Endothelial cell of umbilical vein (primary cell): Measurements from ENCODE around the gene CDK7. TPM values are rescaled to one million over a fixed set of nuclear protein-coding genes. Genes with fewer than 3 reads are reported as not detected.

Experiments used
- BruUV-seq: library from RNA; stranded (reverse); fragments of 400-500 nt; replicated peaks from 2 replicates; lab custom pipeline; 2021; lab: Mats Ljungman, UMichigan
- CTCF ChIA-PET: fragments of 300-600, 350-600 bp; sonication (Branson Sonifier 250); formaldehyde crosslinking; loops from one replicate; lab custom pipeline; 2021; ENCODE audit warnings: antibody characterized with exemption, inconsistent platforms; lab: Charles Lee
- POLR2A ChIA-PET: fragments of 300-600, 350-600 bp; sonication (Branson Sonifier 250); formaldehyde crosslinking; loops from one replicate; lab custom pipeline; 2021; ENCODE audit warnings: antibody characterized with exemption, inconsistent platforms; lab: Charles Lee
- DNase-seq: peaks from one replicate; pipeline ENCODE4 v3.0.0-alpha.2; 2011; ENCODE audit warnings: low read depth, low spot score
- FAIRE-seq: peaks from 2 replicates; lab custom pipeline; 2011; peaks lifted over from hg19 to GRCh38; lab: Jason Lieb, UNC
- H2AFZ ChIP-seq: 2 replicates; pipeline ENCODE4 v1.6.0; 2012; ENCODE audit warnings: low read depth, low read length, control low read depth, inconsistent platforms
- H3K27ac ChIP-seq: 2 replicates; pipeline ENCODE4 v1.5.1; 2011; ENCODE audit warnings: low read depth, mild to moderate bottlenecking, control low read depth, low read length, moderate library complexity; ENCODE audit not compliant: insufficient read depth
- H3K27me3 ChIP-seq, 2 experiments: 2 replicates each; pipeline versions ENCODE4 v1.6.0 to v1.6.1; 2011; ENCODE audit warnings: low read length in 2 of 2, mixed read lengths in 1 of 2; ENCODE audit not compliant: control insufficient read depth in 2 of 2, insufficient read depth in 2 of 2
- H3K36me3 ChIP-seq, 2 experiments: 2 replicates in 1 of 2; 3 replicates in 1 of 2; pipeline ENCODE4 v1.5.1; 2011; ENCODE audit warnings: low read length in 2 of 2, mild to moderate bottlenecking in 1 of 2, moderate library complexity in 1 of 2; ENCODE audit not compliant: control insufficient read depth in 2 of 2, insufficient read depth in 2 of 2; ENCODE audit errors: extremely low read depth in 1 of 2
- H3K4me1 ChIP-seq: 3 replicates; pipeline ENCODE4 v1.5.1; 2011; ENCODE audit warnings: mild to moderate bottlenecking, low read length; ENCODE audit not compliant: control insufficient read depth, insufficient read depth; ENCODE audit errors: extremely low read depth
- H3K4me2 ChIP-seq: 2 replicates; pipeline ENCODE4 v1.6.1; 2011; ENCODE audit warnings: low read length, control low read depth, mixed read lengths; ENCODE audit not compliant: insufficient read depth
- H3K4me3 ChIP-seq, 3 experiments: fragments of 200-600 bp in 1 of 3; sonication (generic), shearing (Covaris generic) in 1 of 3; replicated peaks in 1 of 3; 2 replicates each; pipeline ENCODE4 v1.5.1; 2011 to 2016; ENCODE audit warnings: control low read depth in 3 of 3, low read length in 3 of 3, mild to moderate bottlenecking in 2 of 3, inconsistent platforms in 1 of 3, low read depth in 1 of 3, moderate library complexity in 1 of 3; ENCODE audit not compliant: insufficient read depth in 1 of 3
- H3K79me2 ChIP-seq: 2 replicates; pipeline ENCODE4 v1.6.0; 2012; ENCODE audit warnings: low read length, inconsistent platforms; ENCODE audit not compliant: control insufficient read depth, insufficient read depth
- H3K9ac ChIP-seq: replicated peaks from 2 replicates; pipeline ENCODE3; 2011; ENCODE audit warnings: low read length, control low read depth; ENCODE audit not compliant: insufficient read depth; ENCODE audit errors: extremely low read depth
- H3K9me1 ChIP-seq: replicated peaks from 3 replicates; pipeline ENCODE4 v1.6.0; 2011; ENCODE audit warnings: mild to moderate bottlenecking, low read length; ENCODE audit not compliant: control insufficient read depth, insufficient read depth; ENCODE audit errors: extremely low read depth
- H3K9me3 ChIP-seq: replicated peaks from 2 replicates; pipeline ENCODE4 v1.5.1; 2012; ENCODE audit warnings: low read length, inconsistent platforms; ENCODE audit not compliant: control insufficient read depth, insufficient read depth
- H4K20me1 ChIP-seq: replicated peaks from 2 replicates; pipeline ENCODE3; 2011; ENCODE audit warnings: mild to moderate bottlenecking, low read length; ENCODE audit not compliant: control insufficient read depth, insufficient read depth; ENCODE audit errors: extremely low read depth
- CTCF ChIP-seq, 2 donors: IDR thresholded peaks; 1 replicate in 1 of 2; 2 replicates in 1 of 2; pipeline ENCODE4 v1.5.1; 2011; ENCODE audit warnings: low read length in 2 of 2, mild to moderate bottlenecking in 2 of 2, moderate library complexity in 2 of 2, control low read depth in 1 of 2, inconsistent platforms in 1 of 2, low read depth in 1 of 2; ENCODE audit not compliant: insufficient read depth in 1 of 2; ENCODE audit errors: extremely low read depth in 1 of 2
- EZH2 ChIP-seq: IDR thresholded peaks from 2 replicates; pipeline ENCODE4 v1.6.1; 2012; ENCODE audit warnings: borderline replicate concordance, low read depth, mild to moderate bottlenecking, moderate library complexity, low read length, inconsistent platforms; ENCODE audit not compliant: severe bottlenecking
- FOS ChIP-seq: IDR thresholded peaks from 2 replicates; pipeline ENCODE4 v1.6.1; 2011; ENCODE audit warnings: mild to moderate bottlenecking, low read length, moderate library complexity, borderline replicate concordance; ENCODE audit not compliant: insufficient read depth
- GATA2 ChIP-seq: IDR thresholded peaks from 2 replicates; pipeline ENCODE4 v1.7.0; 2011; ENCODE audit warnings: low read depth, mild to moderate bottlenecking, moderate library complexity, mixed read lengths, low read length; ENCODE audit not compliant: insufficient read length, insufficient read depth
- JUN ChIP-seq: IDR thresholded peaks from 2 replicates; pipeline ENCODE4 v1.6.1; 2011; ENCODE audit warnings: borderline replicate concordance, low read depth; ENCODE audit not compliant: insufficient read length, insufficient read depth
- MAX ChIP-seq: IDR thresholded peaks from 2 replicates; pipeline ENCODE4 v1.6.1; 2011; ENCODE audit not compliant: insufficient read depth, insufficient read length
- MYC ChIP-seq: IDR thresholded peaks from one replicate; pipeline ENCODE4 v1.6.1; 2011; ENCODE audit warnings: mild to moderate bottlenecking, low read depth, low read length
- POLR2A ChIP-seq: IDR thresholded peaks from 2 replicates; pipeline ENCODE4 v1.6.1; 2012; ENCODE audit warnings: low read depth, mild to moderate bottlenecking, control low read depth, low read length
- POLR2AphosphoS5 ChIP-seq: IDR thresholded peaks from 2 replicates; pipeline ENCODE4 v1.6.1; 2012; ENCODE audit warnings: low read depth, mild to moderate bottlenecking, control low read depth, low read length, moderate library complexity; ENCODE audit not compliant: insufficient read depth
- dilution Hi-C: fragments of 300-500 bp; cut with MboI; formaldehyde crosslinking; loops from one replicate; pipeline ENCODE4 v1.15.0; 2019; ENCODE audit warnings: low sequenced_read_pairs; ENCODE audit not compliant: extremely low pct_ligation_motif_present
- intact Hi-C: fragments of 100-400 bp; cut with micrococcal nuclease; formaldehyde crosslinking; loops from one replicate; pipeline ENCODE4 v1.10.0; 2022
- polyA plus RNA-seq, 4 experiments: library from polyadenylated mRNA; depleted of rRNA in 3 of 4; stranded (reverse) in 3 of 4; unstranded in 1 of 4; fragments of >200 nt; gene quantifications; 2 replicates each; pipeline versions ENCODE4 v1.2.1 to v1.2.3, GENCODE V29; 2011 to 2012; ENCODE audit warnings: missing spikeins in 1 of 4
- total RNA-seq: library from RNA; stranded (reverse); gene quantifications from 2 replicates; pipeline ENCODE4 v1.2.3, GENCODE V29; 2021

CDK7 gene
- total and polyA plus RNA-seq, 2 donors (not counting 3 experiments of a cell fraction or from before 2014, with no cell fraction given), result 24.6 to 38.1 TPM

GRCh38 chr5:69300537-69301203, 66.0 kb downstream of the CDK7 start:
- no peak for FAIRE-seq
- POLR2A ChIA-PET, result interaction anchor here (0.7 kb wide), 1 partner anchor 10 kb away, joined by 7 read pairs; no protein-coding TSS in a partner anchor

More at GRCh38 chr5:69300537-69301203, 66.0 kb downstream of the CDK7 start:
- dilution Hi-C loops (no loop called here), intact Hi-C loops (no loop called here)
- Histone ChIP-seq H3K4me2 (no peak overlapping the region), H3K9me3 (no peaks in the 10 kb centered on the region), H3K9me1 (no peaks in the 10 kb centered on the region), H3K27me3 (no peaks in the 10 kb centered on the region), H3K27ac (no peak overlapping the region), H3K4me3 (no peak overlapping the region), H3K36me3 (no peaks in the 10 kb centered on the region), H4K20me1 (no peaks in the 10 kb centered on the region), H2AFZ (no peak overlapping the region), H3K4me1 (no peaks in the 10 kb centered on the region), H3K79me2 (no peaks in the 10 kb centered on the region), H3K9ac (no peak overlapping the region)
- no peak for DNase-seq
- BruUV-seq, result no TSS peak
- TF ChIP-seq GATA2, result no peak
- TF ChIP-seq JUN, result no peak
- TF ChIP-seq FOS, result no peak
- TF ChIP-seq CTCF (IDR thresholded peaks at IDR 0.05; ENCODE audit: extremely low read depth in 1 of 2, insufficient read depth in 1 of 2, low read depth in 1 of 2, low read length in 2 of 2), result no peak
- TF ChIP-seq EZH2, result no peak
- no peak for TF ChIP-seq POLR2A
- no peak for TF ChIP-seq POLR2AphosphoS5
- no peak for TF ChIP-seq MAX
- TF ChIP-seq MYC, result no peak
- CTCF ChIA-PET, result interaction anchor here (0.8 to 0.9 kb wide), 2 partner anchors 11 to 34 kb away, joined by 3 read pairs; no protein-coding TSS in a partner anchor
